HFFc6 (cell line): Measurements from ENCODE around the gene ZNF548. TPM values are rescaled to one million over a fixed set of nuclear protein-coding genes. Genes with fewer than 3 reads are reported as not detected.

Experiments
- DNase-seq: peaks from one replicate; pipeline ENCODE4 v3.0.0-alpha.2; 2018
- H3K27ac Mint-ChIP-seq: 2 replicates; pipeline ENCODE4 v1.8.0; 2020; ENCODE audit warnings: mild to moderate bottlenecking, mixed read lengths
- H3K27me3 Mint-ChIP-seq: 2 replicates; pipeline ENCODE4 v1.8.0; 2021; ENCODE audit warnings: mild to moderate bottlenecking, moderate library complexity, mixed read lengths; ENCODE audit not compliant: insufficient read depth
- H3K36me3 Mint-ChIP-seq: 2 replicates; pipeline ENCODE4 v1.8.0; 2021; ENCODE audit warnings: low read depth, mixed read lengths
- H3K4me1 Mint-ChIP-seq: 2 replicates; pipeline ENCODE4 v1.8.0; 2020; ENCODE audit warnings: low read depth, mixed read lengths
- H3K4me3 Mint-ChIP-seq: 2 replicates; pipeline ENCODE4 v1.8.0; 2020; ENCODE audit warnings: mild to moderate bottlenecking, moderate library complexity, mixed read lengths
- H3K9me3 Mint-ChIP-seq: 2 replicates; pipeline ENCODE4 v1.8.0; 2020; ENCODE audit warnings: mild to moderate bottlenecking, mixed read lengths
- CTCF ChIP-seq: fragments of 200-600 bp; sonication (generic); IDR thresholded peaks from 2 replicates; pipeline ENCODE4 v1.5.0; 2021; ENCODE audit warnings: antibody characterized with exemption, mild to moderate bottlenecking
- total RNA-seq, 6 experiments: library from RNA; stranded (reverse); fragmentation: NEBNext Ultra II Directional; extraction: Animal tissue kit (Norgen Biotek cat#: 25700); gene quantifications; 2 replicates in 1 of 6; 3 replicates in 5 of 6; pipeline ENCODE4 v1.2.3, GENCODE V29; 2021

Gene ZNF548
- total RNA-seq, 6 experiments from 2014 or later: 8.0 to 10.4 (median 9.2) TPM

GRCh38 chr19:57441979-57442752 lies 52.5 kb downstream of the ZNF548 start:
- DNase-seq: no peak
- no peaks in the 10 kb centered on the region; the same call in 1 of the 2 replicates for H3K27me3 Mint-ChIP-seq
- no peaks in the 10 kb centered on the region for H3K4me1 Mint-ChIP-seq
- H3K36me3 Mint-ChIP-seq: peaks cover 87% of the 10 kb centered on the region
- TF ChIP-seq CTCF: no peak
- H3K27ac Mint-ChIP-seq: no peak overlapping the region
- no peak overlapping the region for H3K4me3 Mint-ChIP-seq
- peaks cover 74% of the 10 kb centered on the region for H3K9me3 Mint-ChIP-seq

- peaks cover 80% of the 10 kb centered on the region for H3K36me3 Mint-ChIP-seq
- no peaks in the 10 kb centered on the region; the same call in 1 of the 2 replicates for H3K27me3 Mint-ChIP-seq
- peaks cover 74% of the 10 kb centered on the region for H3K9me3 Mint-ChIP-seq
- H3K4me1 Mint-ChIP-seq: no peaks in the 10 kb centered on the region
- no peak for DNase-seq
- no peak overlapping the region for H3K4me3 Mint-ChIP-seq
- no peak overlapping the region for H3K27ac Mint-ChIP-seq
- TF ChIP-seq CTCF: no peak
These were observed 53.6 kb downstream of the ZNF548 start for GRCh38 chr19:57443121-57443696.

GRCh38 chr19:57452307-57452706 lies 62.7 kb downstream of the ZNF548 start:
- H3K27ac Mint-ChIP-seq: no peak overlapping the region
- DNase-seq: no peak
- H3K36me3 Mint-ChIP-seq: peaks cover 36% of the 10 kb centered on the region
- TF ChIP-seq CTCF: no peak
- H3K4me3 Mint-ChIP-seq: no peak overlapping the region
- H3K9me3 Mint-ChIP-seq: peaks cover 31% of the 10 kb centered on the region
- no peaks in the 10 kb centered on the region for H3K4me1 Mint-ChIP-seq
- no peaks in the 10 kb centered on the region; the same call in 1 of the 2 replicates for H3K27me3 Mint-ChIP-seq

Other genes starting within 250 kb of the ZNF548 start
- gene ZIM3, start 244.7 kb upstream of the ZNF548 start, total RNA-seq: not detected
- gene DUXA, start 222.4 kb upstream of the ZNF548 start, total RNA-seq: not detected
- 10 to 100 TPM; 20.1 to 23.1 (median 22.6) TPM for gene ZNF264, start 198.4 kb upstream of the ZNF548 start, total RNA-seq
- 1 to 10 TPM in 1 of 6 experiments, under 1 TPM in 4, not detected in 1; 0.31 to 1.1 (median 0.48) TPM for gene AURKC, start 158.8 kb upstream of the ZNF548 start, total RNA-seq
- gene ZNF805, start 149.2 kb upstream of the ZNF548 start, total RNA-seq: 10 to 100 TPM; 10.7 to 12.8 (median 11.9) TPM
- gene ZNF460, start 109.4 kb upstream of the ZNF548 start, total RNA-seq: 10 to 100 TPM; 17.3 to 39.5 (median 22.2) TPM
- 1 to 10 TPM; 4.6 to 5.2 (median 4.8) TPM for gene ZNF543, start 69.4 kb upstream of the ZNF548 start, total RNA-seq
- gene ZNF304, start 38.6 kb upstream of the ZNF548 start, total RNA-seq: 1 to 10 TPM; 7.1 to 8.1 (median 7.7) TPM
- gene TRAPPC2B, start 26.3 kb upstream of the ZNF548 start, total RNA-seq: 1 to 10 TPM; 7.3 to 8.5 (median 8.2) TPM
- gene ZNF547, start 26.3 kb upstream of the ZNF548 start, total RNA-seq: 1 to 10 TPM; 1.5 to 2.9 (median 1.7) TPM
- 1 to 10 TPM; 6.4 to 8.1 (median 7.0) TPM for gene ZNF17, start 21.3 kb downstream of the ZNF548 start, total RNA-seq
- gene ZNF749, start 45.5 kb downstream of the ZNF548 start, total RNA-seq: 1 to 10 TPM; 4.8 to 8.0 (median 6.6) TPM
- gene VN1R1, start 67.3 kb downstream of the ZNF548 start, total RNA-seq: under 1 TPM; 0.12 to 0.46 (median 0.17) TPM
- 1 to 10 TPM; 2.3 to 5.9 (median 4.7) TPM for gene ZNF772, start 87.7 kb downstream of the ZNF548 start, total RNA-seq
- 10 to 100 TPM in 2 of 6 experiments, 1 to 10 TPM in 4; 6.3 to 10.6 (median 7.3) TPM for gene ZNF419, start 97.9 kb downstream of the ZNF548 start, total RNA-seq
- gene ZNF773, start 110.1 kb downstream of the ZNF548 start, total RNA-seq: 1 to 10 TPM; 5.7 to 8.0 (median 6.8) TPM
- 1 to 10 TPM; 3.0 to 4.0 (median 3.7) TPM for gene ZNF549, start 137.5 kb downstream of the ZNF548 start, total RNA-seq
- 1 to 10 TPM; 4.8 to 8.5 (median 5.6) TPM for gene ZNF550, start 170.0 kb downstream of the ZNF548 start, total RNA-seq
- 1 to 10 TPM; 3.8 to 5.4 (median 5.0) TPM for gene ZNF416, start 189.1 kb downstream of the ZNF548 start, total RNA-seq
- 1 to 10 TPM in 3 of 6 experiments, under 1 TPM in 3; 0.80 to 3.0 (median 1.3) TPM for gene ZIK1, start 194.3 kb downstream of the ZNF548 start, total RNA-seq
- 1 to 10 TPM; 2.3 to 4.5 (median 3.6) TPM for gene ZNF530, start 210.0 kb downstream of the ZNF548 start, total RNA-seq
- 10 to 100 TPM; 13.5 to 14.6 (median 14.3) TPM for gene ZNF134, start 224.4 kb downstream of the ZNF548 start, total RNA-seq
- gene ZNF211, start 243.3 kb downstream of the ZNF548 start, total RNA-seq: 1 to 10 TPM; 5.8 to 8.1 (median 6.7) TPM